Trophoblast cell (in vitro differentiated cells and primary cell): ENCODE measurements around the gene PARP3.

Source experiments
- DNase-seq, 2 donors: peaks; one replicate each; pipeline ENCODE4 v3.0.0-alpha.2; 2016
- H2AFZ ChIP-seq: 2 replicates; pipeline ENCODE4 v1.6.1; 2013; ENCODE audit warnings: low read length, moderate library complexity, mild to moderate bottlenecking; ENCODE audit not compliant: insufficient read depth, poor library complexity
- H2AK5ac ChIP-seq: 2 replicates; pipeline ENCODE4 v1.6.1; 2013; ENCODE audit warnings: mild to moderate bottlenecking, low read length
- H2BK120ac ChIP-seq: 2 replicates; pipeline ENCODE4 v1.6.1; 2013; ENCODE audit warnings: low read length, mild to moderate bottlenecking, moderate library complexity; ENCODE audit not compliant: insufficient read depth, poor library complexity
- H2BK12ac ChIP-seq: 2 replicates; pipeline ENCODE4 v1.6.1; 2013; ENCODE audit warnings: mild to moderate bottlenecking, low read length, moderate library complexity
- H2BK5ac ChIP-seq: 2 replicates; pipeline ENCODE4 v1.6.1; 2013; ENCODE audit warnings: low read length, low read depth, moderate library complexity, mild to moderate bottlenecking; ENCODE audit not compliant: poor library complexity
- H3K14ac ChIP-seq: 2 replicates; pipeline ENCODE4 v1.6.1; 2013; ENCODE audit warnings: mild to moderate bottlenecking, low read length
- H3K18ac ChIP-seq: 2 replicates; pipeline ENCODE4 v1.6.1; 2013; ENCODE audit warnings: mild to moderate bottlenecking, low read length
- H3K23ac ChIP-seq: 2 replicates; pipeline ENCODE4 v1.6.1; 2013; ENCODE audit warnings: low read length
- H3K27ac ChIP-seq: 2 replicates; pipeline ENCODE4 v1.5.1; 2013; ENCODE audit warnings: low read depth, mild to moderate bottlenecking, inconsistent platforms, low read length, moderate library complexity
- H3K27me3 ChIP-seq: 2 replicates; pipeline ENCODE4 v1.6.1; 2013; ENCODE audit warnings: inconsistent platforms, mild to moderate bottlenecking, low read length, moderate library complexity; ENCODE audit not compliant: insufficient read depth
- H3K36me3 ChIP-seq, 2 experiments: 1 replicate in 1 of 2; 2 replicates in 1 of 2; pipeline ENCODE4 v1.6.1; 2013; ENCODE audit warnings: low read length in 2 of 2, mild to moderate bottlenecking in 2 of 2, moderate library complexity in 1 of 2; ENCODE audit not compliant: insufficient read depth in 2 of 2, control insufficient read depth in 1 of 2
- H3K4ac ChIP-seq: 2 replicates; pipeline ENCODE4 v1.6.1; 2013; ENCODE audit warnings: low read depth, mild to moderate bottlenecking, low read length, moderate library complexity
- H3K4me1 ChIP-seq, 2 experiments: 1 replicate in 1 of 2; 2 replicates in 1 of 2; pipeline ENCODE4 v1.6.1; 2013; ENCODE audit warnings: low read length in 2 of 2, mild to moderate bottlenecking in 2 of 2, moderate library complexity in 1 of 2; ENCODE audit not compliant: insufficient read depth in 2 of 2, control insufficient read depth in 1 of 2
- H3K4me2 ChIP-seq: 2 replicates; pipeline ENCODE4 v1.6.1; 2013; ENCODE audit warnings: inconsistent platforms, mild to moderate bottlenecking, low read length, moderate library complexity
- H3K4me3 ChIP-seq: 2 replicates; pipeline ENCODE4 v1.5.1; 2013; ENCODE audit warnings: mild to moderate bottlenecking, low read depth, low read length, inconsistent platforms
- H3K79me1 ChIP-seq: one replicate; pipeline ENCODE4 v1.6.1; 2013; ENCODE audit warnings: low read length
- H3K79me2 ChIP-seq: 2 replicates; pipeline ENCODE4 v1.6.1; 2013; ENCODE audit warnings: low read length, mild to moderate bottlenecking; ENCODE audit not compliant: control insufficient read depth, insufficient read depth, poor library complexity
- H3K9ac ChIP-seq: 2 replicates; pipeline ENCODE4 v1.6.1; 2013; ENCODE audit warnings: mild to moderate bottlenecking, low read length
- H3K9me3 ChIP-seq: 2 replicates; pipeline ENCODE4 v1.6.1; 2013; ENCODE audit warnings: low read depth, mild to moderate bottlenecking, control low read depth, inconsistent platforms, low read length; ENCODE audit not compliant: insufficient read depth
- H4K12ac ChIP-seq: 2 replicates; pipeline ENCODE4 v1.6.1; 2013; ENCODE audit warnings: low read depth, mild to moderate bottlenecking, low read length, moderate library complexity
- H4K8ac ChIP-seq: 2 replicates; pipeline ENCODE4 v1.6.1; 2013; ENCODE audit warnings: low read depth, mild to moderate bottlenecking, low read length, moderate library complexity
- H4K91ac ChIP-seq: one replicate; pipeline ENCODE4 v1.6.1; 2013; ENCODE audit warnings: low read depth, mild to moderate bottlenecking, low read length, moderate library complexity
- WGBS: extraction: QIAGEN DNeasy Blood & Tissue Kit; methylation state at CpG from one replicate; pipeline ENCODE4 v1.1.7; 2013; ENCODE audit warnings: missing lambda C conversion rate; ENCODE audit not compliant: insufficient read length, insufficient coverage; ENCODE audit errors: extremely low coverage; 5-methylcytosine and 5-hydroxymethylcytosine counted together

The PARP3 gene

DNA sequence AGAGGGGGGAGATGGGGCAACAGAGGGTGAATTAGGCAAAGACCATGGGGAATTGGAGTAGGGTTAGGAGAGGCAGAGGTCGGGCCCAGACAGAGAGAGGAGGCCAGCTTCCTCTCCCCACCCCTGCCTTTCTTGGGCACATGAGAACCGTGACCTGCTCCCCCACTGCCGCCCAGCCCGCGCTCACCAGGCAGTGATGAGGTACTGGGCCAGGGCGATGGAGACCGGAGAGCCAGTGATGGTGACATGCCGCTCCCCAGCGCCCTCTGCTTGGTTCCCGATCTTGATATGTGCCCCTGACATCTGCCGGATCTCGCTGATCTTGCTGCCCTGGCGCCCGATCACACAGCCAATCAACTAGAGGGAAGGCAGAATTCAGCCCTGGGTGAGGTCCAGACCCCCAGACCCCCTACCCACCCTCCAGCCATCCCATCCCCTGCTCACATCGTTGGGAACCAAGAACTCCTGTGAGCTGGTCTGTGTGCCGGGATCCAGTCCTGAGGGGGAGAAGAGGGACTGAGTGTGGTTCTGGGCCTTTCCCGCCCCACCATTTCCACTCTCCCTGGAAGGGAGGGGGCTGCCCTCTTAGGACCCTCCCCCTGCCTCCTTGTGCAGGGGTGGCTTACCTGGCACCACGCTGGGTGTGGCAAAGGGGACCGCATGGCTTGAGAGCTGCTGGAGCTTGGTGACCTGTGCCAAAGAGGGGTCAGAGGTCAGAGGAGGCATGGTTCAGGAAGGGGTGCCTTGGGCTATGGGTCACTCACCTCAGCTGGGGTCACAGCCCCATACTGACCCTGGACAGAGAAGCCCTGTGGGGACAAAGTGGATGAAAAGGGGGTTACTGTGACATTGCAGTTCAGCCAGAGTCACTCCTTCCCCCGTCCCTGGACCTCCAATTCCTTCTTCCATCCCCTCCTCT is 16.7 kb downstream of the PARP3 start:
- Histone ChIP-seq H3K27me3 (peaks cover 23% of the 10 kb centered on the region), H3K23ac (no peak overlapping the region), H3K36me3 (peaks cover 16 to 32% of the 10 kb centered on the region in 2 experiments), H3K4me1 (peaks cover 7 to 17% of the 10 kb centered on the region in 2 experiments), H2BK5ac (no peak overlapping the region), H3K18ac (no peak overlapping the region), H3K27ac (no peak overlapping the region), H3K79me1 (no peaks in the 10 kb centered on the region), H3K4me2 (no peak overlapping the region), H3K4ac (no peak overlapping the region), H3K9ac (no peak overlapping the region), H4K8ac (no peak overlapping the region), H2AK5ac (no peak overlapping the region), H2BK12ac (no peak overlapping the region), H2BK120ac (no peak overlapping the region), H3K4me3 (no peak overlapping the region), H3K14ac (no peak overlapping the region), H3K79me2 (no peaks in the 10 kb centered on the region), H2AFZ (no peak overlapping the region), H3K9me3 (peaks cover 3% of the 10 kb centered on the region), H4K12ac (no peak overlapping the region), H4K91ac (no peak overlapping the region)
- WGBS, result no CpG with 5 or more reads among the region's 20 CpGs
- no peak for DNase-seq

DNA sequence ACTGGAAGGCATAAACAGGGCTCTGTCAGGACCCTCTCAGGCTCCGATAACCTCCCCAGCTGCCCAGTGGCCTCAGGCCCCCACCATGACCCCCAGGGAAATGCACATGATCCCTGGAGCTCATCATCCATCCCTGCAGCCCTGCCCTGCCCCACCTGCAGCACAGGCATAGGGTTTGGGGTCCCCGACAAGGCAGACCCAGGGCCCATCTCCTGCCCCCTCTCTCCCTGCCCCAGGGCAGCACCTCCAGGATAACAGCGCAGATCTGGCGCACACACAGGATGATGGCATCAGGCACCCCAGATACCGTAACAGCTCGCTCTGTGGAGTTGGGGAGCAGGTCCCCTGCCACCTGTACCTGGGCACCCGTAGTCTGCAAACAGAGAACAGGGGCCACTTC is 17.5 kb downstream of the PARP3 start:
- no peak overlapping the region for H3K23ac ChIP-seq

DNA sequence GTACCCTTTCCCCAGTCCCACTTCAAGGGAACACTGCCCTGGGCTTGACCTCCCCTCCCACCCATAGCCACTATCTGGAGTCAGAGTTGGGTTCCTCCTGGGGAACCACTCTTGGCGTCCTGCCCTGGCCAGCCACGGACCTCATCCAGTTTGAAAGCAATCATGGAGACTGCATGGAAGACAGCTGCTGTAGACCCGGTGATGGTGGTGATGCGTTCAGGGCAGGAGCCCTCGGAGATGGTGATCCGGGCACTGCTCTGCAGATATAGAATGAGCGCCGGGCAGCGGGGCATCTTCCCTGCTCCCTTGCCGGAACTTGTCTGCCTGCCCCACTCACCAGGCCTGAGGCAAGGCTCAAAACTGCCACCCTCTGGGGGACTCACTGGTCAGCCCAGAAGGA is 18.2 kb downstream of the PARP3 start:
- Histone ChIP-seq H4K91ac (no peak overlapping the region), H3K4me1 (peaks cover 6 to 14% of the 10 kb centered on the region in 2 experiments), H3K14ac (no peak overlapping the region), H2BK5ac (no peak overlapping the region), H2BK12ac (no peak overlapping the region), H3K23ac (no peak overlapping the region), H2BK120ac (no peak overlapping the region), H3K4me3 (no peak overlapping the region), H2AFZ (no peak overlapping the region), H3K79me1 (no peaks in the 10 kb centered on the region), H3K9me3 (peaks cover 1% of the 10 kb centered on the region), H2AK5ac (no peak overlapping the region), H4K8ac (no peak overlapping the region), H3K18ac (no peak overlapping the region), H3K4me2 (no peak overlapping the region), H3K79me2 (no peaks in the 10 kb centered on the region), H4K12ac (no peak overlapping the region), H3K36me3 (peaks cover 16 to 32% of the 10 kb centered on the region in 2 experiments), H3K27ac (no peak overlapping the region), H3K27me3 (peaks cover 14% of the 10 kb centered on the region), H3K9ac (no peak overlapping the region), H3K4ac (no peak overlapping the region)
- no peak for DNase-seq
- WGBS, result no CpG with 5 or more reads among the region's 10 CpGs

More for the DNA sequence above, 17.5 kb downstream of the PARP3 start:
- no peak overlapping the region for H4K91ac ChIP-seq
- DNase-seq, result no peak
- no peak overlapping the region for H3K18ac ChIP-seq
- no peak overlapping the region for H3K4me2 ChIP-seq
- no peak overlapping the region for H2BK120ac ChIP-seq
- no peak overlapping the region for H4K8ac ChIP-seq
- H3K14ac ChIP-seq, result no peak overlapping the region
- H3K9me3 ChIP-seq, result peaks cover 3% of the 10 kb centered on the region
- H3K4me1 ChIP-seq, result peaks cover 7 to 17% of the 10 kb centered on the region in 2 experiments
- no peak overlapping the region for H3K4ac ChIP-seq
- H2AK5ac ChIP-seq, result no peak overlapping the region
- H3K79me1 ChIP-seq, result no peaks in the 10 kb centered on the region
- H3K79me2 ChIP-seq, result no peaks in the 10 kb centered on the region
- peaks cover 20% of the 10 kb centered on the region for H3K27me3 ChIP-seq
- H4K12ac ChIP-seq, result no peak overlapping the region
- no peak overlapping the region for H3K9ac ChIP-seq
- no peak overlapping the region for H2BK12ac ChIP-seq
- no peak overlapping the region for H2BK5ac ChIP-seq
- H2AFZ ChIP-seq, result no peak overlapping the region
- WGBS, result no CpG with 5 or more reads among the region's 7 CpGs
- H3K36me3 ChIP-seq, result peaks cover 16 to 32% of the 10 kb centered on the region in 2 experiments
- H3K27ac ChIP-seq, result no peak overlapping the region
- H3K4me3 ChIP-seq, result no peak overlapping the region

GRCh38 chr3:51961011-51961410 is 18.8 kb downstream of the PARP3 start:
- no CpG with 5 or more reads among the region's 18 CpGs for WGBS

More at GRCh38 chr3:51961011-51961410, 18.8 kb downstream of the PARP3 start:
- H3K4me1 ChIP-seq, result peaks cover under 1 to 10% of the 10 kb centered on the region in 2 experiments
- no peak overlapping the region for H2AK5ac ChIP-seq
- no peaks in the 10 kb centered on the region for H3K79me1 ChIP-seq
- H3K79me2 ChIP-seq, result no peaks in the 10 kb centered on the region
- H3K18ac ChIP-seq, result no peak overlapping the region
- no peak overlapping the region for H3K4ac ChIP-seq
- no peak overlapping the region for H4K8ac ChIP-seq
- H3K36me3 ChIP-seq, result peaks cover 16 to 32% of the 10 kb centered on the region in 2 experiments
- H3K9ac ChIP-seq, result no peak overlapping the region
- H2AFZ ChIP-seq, result no peak overlapping the region
- no peak overlapping the region for H4K91ac ChIP-seq
- no peak overlapping the region for H4K12ac ChIP-seq
- no peak overlapping the region for H3K4me2 ChIP-seq
- DNase-seq, result no peak
- peaks cover 1% of the 10 kb centered on the region for H3K9me3 ChIP-seq
- no peak overlapping the region for H2BK12ac ChIP-seq
- peaks cover 8% of the 10 kb centered on the region for H3K27me3 ChIP-seq
- H3K27ac ChIP-seq, result no peak overlapping the region
- no peak overlapping the region for H2BK120ac ChIP-seq
- H3K23ac ChIP-seq, result no peak overlapping the region
- H2BK5ac ChIP-seq, result no peak overlapping the region
- H3K14ac ChIP-seq, result no peak overlapping the region
- H3K4me3 ChIP-seq, result no peak overlapping the region
